GM20000 (cell line): ENCODE measurements around the gene VPS37C.

Source experiments
- DNase-seq: peaks from one replicate; pipeline ENCODE4 v3.0.0; 2012; ENCODE audit warnings: low spot score
- CTCF ChIP-seq: IDR thresholded peaks from 2 replicates; pipeline ENCODE4 v1.5.1; 2012; ENCODE audit warnings: mild to moderate bottlenecking, control low read depth; ENCODE audit errors: extremely low read depth, missing control alignments

Gene VPS37C

GRCh38 chr11:61195719-61196118 lies 34.5 kb upstream of the VPS37C start:
- TF ChIP-seq CTCF: no peak
- no peak for DNase-seq

- no peak for DNase-seq
- no peak for TF ChIP-seq CTCF
Measured at GRCh38 chr11:61194981-61195695, 33.9 kb upstream of the VPS37C start.

- no peak for DNase-seq
- no peak for TF ChIP-seq CTCF
Measured at GRCh38 chr11:61194169-61194671, 33.0 kb upstream of the VPS37C start.

- DNase-seq: no peak
- no peak for TF ChIP-seq CTCF
Measured at GRCh38 chr11:61193596-61193995, 32.4 kb upstream of the VPS37C start.

GRCh38 chr11:61189933-61190332 lies 28.7 kb upstream of the VPS37C start:
- DNase-seq: no peak
- no peak for TF ChIP-seq CTCF

- peak; percentile 79 for DNase-seq
Measured at GRCh38 chr11:61187505-61188130, 26.4 kb upstream of the VPS37C start.

More at GRCh38 chr11:61187505-61188130, 26.4 kb upstream of the VPS37C start:
- TF ChIP-seq CTCF: peak; percentile 88
